Lower leg skin (tissue), 4 donors: Measurements from ENCODE around the gene MAST4. TPM values are rescaled to one million over a fixed set of nuclear protein-coding genes. Genes with fewer than 3 reads are reported as not detected.

ENCODE experiments used
- DNase-seq, 2 donors: peaks; one replicate each; pipeline ENCODE4 v3.0.0-alpha.2; 2019; ENCODE audit warnings: low spot score in 2 of 2
- H3K4me3 ChIP-seq: fragments of 200-600 bp; sonication (generic); 2 replicates; pipeline ENCODE4 v1.5.1; 2017; ENCODE audit warnings: mild to moderate bottlenecking, low read depth; ENCODE audit not compliant: poor library complexity, severe bottlenecking
- POLR2A ChIP-seq, 2 donors: fragments of 450-650 bp; IDR thresholded peaks; one replicate each; pipeline ENCODE4 v1.6.1; 2016 to 2017; ENCODE audit warnings: antibody characterized with exemption in 2 of 2, mild to moderate bottlenecking in 1 of 2, moderate library complexity in 1 of 2
- WGBS, 2 donors: methylation state at CpG; one replicate each; pipeline ENCODE4 v1.1.5; 2018; 5-methylcytosine and 5-hydroxymethylcytosine counted together
- intact Hi-C: fragments of 100-400 bp; cut with DNase I; formaldehyde crosslinking; loops from one replicate; pipeline ENCODE4 v1.15.0; 2023; ENCODE audit warnings: low total_unique reads
- total RNA-seq, 4 donors: library from RNA; depleted of rRNA; stranded (reverse); fragments of >200 nt; gene quantifications; one replicate each; pipeline ENCODE4 v1.1.0, GENCODE V29; 2016
- TF ChIP-seq, protein P1 (sequence below), 3 donors: fragments of 450-650 bp; IDR thresholded peaks; one replicate each; pipeline ENCODE4 v1.5.1; 2016; ENCODE audit warnings: antibody characterized with exemption in 3 of 3, mild to moderate bottlenecking in 3 of 3, moderate library complexity in 2 of 3

The MAST4 gene
- total RNA-seq, 4 donors from 2014 or later, result 49.0 to 109 (median 55.5) TPM

DNA sequence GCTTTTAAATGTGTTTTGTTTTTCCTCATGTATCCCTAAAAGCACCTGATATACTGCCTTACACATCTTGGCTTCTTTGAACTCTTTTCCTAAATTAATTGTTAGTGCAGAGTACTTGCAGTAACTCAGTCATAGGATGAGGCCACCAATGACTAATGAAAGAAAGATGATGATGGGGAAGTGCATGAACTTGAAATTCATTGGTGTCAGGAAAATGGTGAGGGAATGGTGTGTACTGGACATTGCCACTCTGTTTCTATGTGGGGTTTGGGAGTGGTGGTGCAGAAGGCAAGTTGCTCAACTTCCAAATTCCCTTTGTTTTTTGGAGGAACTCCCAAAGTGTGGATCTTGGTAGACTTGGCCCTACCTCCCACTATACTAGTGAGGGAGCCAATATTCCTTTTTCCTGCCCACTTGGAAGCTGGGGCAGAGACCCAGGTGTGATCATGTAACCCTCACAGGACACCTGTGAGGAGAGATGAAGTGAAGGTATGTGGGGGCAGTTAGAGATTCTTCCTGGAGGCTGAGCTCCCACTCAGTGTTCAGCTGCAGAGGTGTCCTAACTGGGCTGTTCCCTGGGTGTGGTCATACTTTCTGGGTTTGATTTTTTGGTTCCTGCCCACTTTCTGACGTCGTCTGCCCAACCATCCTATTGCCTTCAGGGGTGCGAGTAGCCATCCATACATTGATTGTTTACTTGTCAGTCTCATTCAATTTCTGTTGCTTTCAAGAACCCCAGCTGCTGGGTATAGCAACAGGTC is 298.5 kb downstream of the MAST4 start:
- H3K4me3 ChIP-seq, result no peak overlapping the region
- WGBS, 2 donors, result 86 to 92% methylated on average over 3 of the region's 3 CpGs
- intact Hi-C loops, result no loop called here
- DNase-seq, result no peak
- TF ChIP-seq POLR2A (IDR thresholded peaks at IDR 0.05), result no peak
- TF ChIP-seq, protein P1, sequence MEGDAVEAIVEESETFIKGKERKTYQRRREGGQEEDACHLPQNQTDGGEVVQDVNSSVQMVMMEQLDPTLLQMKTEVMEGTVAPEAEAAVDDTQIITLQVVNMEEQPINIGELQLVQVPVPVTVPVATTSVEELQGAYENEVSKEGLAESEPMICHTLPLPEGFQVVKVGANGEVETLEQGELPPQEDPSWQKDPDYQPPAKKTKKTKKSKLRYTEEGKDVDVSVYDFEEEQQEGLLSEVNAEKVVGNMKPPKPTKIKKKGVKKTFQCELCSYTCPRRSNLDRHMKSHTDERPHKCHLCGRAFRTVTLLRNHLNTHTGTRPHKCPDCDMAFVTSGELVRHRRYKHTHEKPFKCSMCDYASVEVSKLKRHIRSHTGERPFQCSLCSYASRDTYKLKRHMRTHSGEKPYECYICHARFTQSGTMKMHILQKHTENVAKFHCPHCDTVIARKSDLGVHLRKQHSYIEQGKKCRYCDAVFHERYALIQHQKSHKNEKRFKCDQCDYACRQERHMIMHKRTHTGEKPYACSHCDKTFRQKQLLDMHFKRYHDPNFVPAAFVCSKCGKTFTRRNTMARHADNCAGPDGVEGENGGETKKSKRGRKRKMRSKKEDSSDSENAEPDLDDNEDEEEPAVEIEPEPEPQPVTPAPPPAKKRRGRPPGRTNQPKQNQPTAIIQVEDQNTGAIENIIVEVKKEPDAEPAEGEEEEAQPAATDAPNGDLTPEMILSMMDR (IDR thresholded peaks at IDR 0.05), result no peak

GRCh38 chr5:66896171-66896570 is 300.0 kb downstream of the MAST4 start:
- DNase-seq, result no peak
- WGBS, 2 donors, result 72 to 79% methylated on average over 4 of the region's 4 CpGs
- TF ChIP-seq, protein P1 (IDR thresholded peaks at IDR 0.05), result no peak
- no peak for TF ChIP-seq POLR2A (IDR thresholded peaks at IDR 0.05)
- no peak overlapping the region for H3K4me3 ChIP-seq
- intact Hi-C loops, result no loop called here

DNA sequence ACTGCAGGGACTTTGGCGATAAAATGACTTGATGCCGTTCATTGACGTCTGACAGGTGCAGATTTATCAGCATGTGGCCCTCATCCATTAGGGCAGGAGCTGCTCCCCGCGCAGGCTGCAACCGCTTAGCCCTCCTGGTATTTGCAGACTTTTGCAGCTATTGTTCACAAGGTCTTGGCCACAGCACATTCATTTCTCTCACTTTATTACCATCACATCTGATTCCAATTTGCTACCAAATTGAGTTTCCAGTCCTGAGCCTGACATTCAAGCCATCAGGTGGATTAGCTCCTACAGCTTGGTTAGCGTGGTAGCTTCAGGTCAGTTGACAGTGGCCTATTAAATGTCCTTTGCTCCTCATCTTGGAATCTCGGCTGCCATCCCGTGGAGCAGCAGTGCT is 301.2 kb downstream of the MAST4 start:
- WGBS, 2 donors, result 85 to 87% methylated on average over 9 of the region's 9 CpGs
- DNase-seq, result no peak
- TF ChIP-seq, protein P1 (IDR thresholded peaks at IDR 0.05), result no peak
- no peak for TF ChIP-seq POLR2A (IDR thresholded peaks at IDR 0.05)
- no peak overlapping the region for H3K4me3 ChIP-seq
- intact Hi-C loops, result no loop called here

DNA sequence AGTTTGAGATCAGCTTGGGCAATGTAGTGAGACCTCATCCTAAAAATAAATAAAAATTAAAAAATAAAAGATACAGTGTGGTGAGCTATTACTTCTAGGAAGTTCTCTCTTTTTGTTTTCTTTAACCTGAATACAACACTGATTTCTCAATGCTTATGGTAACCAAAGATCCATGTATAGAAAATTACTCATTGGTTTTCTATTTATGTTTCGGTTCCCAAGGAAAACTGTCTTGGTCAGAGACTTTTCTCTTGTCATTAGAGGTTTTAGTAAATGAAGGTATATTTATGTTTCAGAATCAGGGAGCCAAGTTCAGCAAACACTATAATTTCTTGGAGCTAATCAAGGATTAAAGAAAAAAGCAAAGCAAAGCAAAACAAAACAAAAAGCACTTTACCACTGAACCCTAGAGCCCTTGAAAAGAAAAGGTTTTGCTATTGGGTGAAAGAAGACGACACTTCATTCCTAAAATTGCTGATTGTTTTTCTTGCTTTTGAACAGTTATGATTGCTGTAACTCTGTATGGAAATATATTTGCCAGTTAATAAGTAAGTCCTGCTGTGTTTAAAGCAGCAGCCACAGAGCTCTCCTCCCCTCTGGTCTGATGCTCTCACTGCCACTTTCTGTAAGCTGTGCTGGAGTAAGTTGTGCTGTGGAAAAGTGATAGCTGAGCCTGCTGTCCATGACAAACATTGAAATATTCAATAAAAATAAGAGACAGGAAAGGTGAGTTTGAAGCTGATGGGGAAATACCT is 302.2 kb downstream of the MAST4 start:
- no peak for TF ChIP-seq POLR2A (IDR thresholded peaks at IDR 0.05)
- TF ChIP-seq, protein P1 (IDR thresholded peaks at IDR 0.05), result no peak
- no peak overlapping the region for H3K4me3 ChIP-seq
- intact Hi-C loops, result no loop called here
- 76 to 87% methylated on average over 2 of the region's 2 CpGs for WGBS, 2 donors
- no peak for DNase-seq

DNA sequence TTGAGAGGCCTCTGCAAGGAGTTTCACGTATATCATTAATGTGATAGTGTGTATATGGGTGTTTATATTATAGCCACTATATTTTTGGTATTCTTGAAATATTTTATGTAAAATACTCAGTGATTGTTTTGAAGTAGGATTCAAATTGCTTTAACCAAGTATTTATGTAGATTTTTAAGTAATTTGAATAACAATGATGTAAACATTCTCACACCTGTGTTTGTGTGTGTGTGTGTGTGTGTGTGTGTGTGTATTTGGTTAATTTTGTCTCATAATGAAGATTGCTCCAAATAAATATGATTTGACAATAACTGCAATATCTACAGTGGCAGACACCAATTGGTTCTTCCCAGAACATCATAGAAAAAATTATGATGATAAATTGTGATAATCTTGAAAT is 307.0 kb downstream of the MAST4 start:
- no peak overlapping the region for H3K4me3 ChIP-seq
- DNase-seq, result no peak
- intact Hi-C loops, result no loop called here
- WGBS, 2 donors, result 96 to 100% methylated on average over 1 of the region's 1 CpG
- TF ChIP-seq, protein P1 (IDR thresholded peaks at IDR 0.05), result no peak
- no peak for TF ChIP-seq POLR2A (IDR thresholded peaks at IDR 0.05)
